Ectodermal cell (in vitro differentiated cells): Measurements from ENCODE around the gene AURKAIP1.
"Not testable (repeated sequence)": the region's sequence is repeated elsewhere in the genome, so short reads cannot be mapped to it uniquely, and the experiment has no call there.

Experiments
- H3K27ac ChIP-seq: 2 replicates; pipeline ENCODE4 v1.7.0; 2013; ENCODE audit warnings: mild to moderate bottlenecking, low read depth, low read length; ENCODE audit not compliant: insufficient read depth, poor library complexity, severe bottlenecking
- H3K27me3 ChIP-seq: 2 replicates; pipeline ENCODE4 v1.7.0; 2013; ENCODE audit warnings: mild to moderate bottlenecking, low read length; ENCODE audit not compliant: insufficient read depth, control insufficient read depth, poor library complexity, severe bottlenecking
- H3K36me3 ChIP-seq: one replicate; pipeline ENCODE4 v1.7.0; 2013; ENCODE audit warnings: low read length; ENCODE audit not compliant: control insufficient read depth, insufficient read depth
- H3K4me1 ChIP-seq: one replicate; pipeline ENCODE4 v1.7.0; 2013; ENCODE audit warnings: low read length; ENCODE audit not compliant: control insufficient read depth, insufficient read depth
- H3K4me3 ChIP-seq: 2 replicates; pipeline ENCODE4 v1.7.0; 2013; ENCODE audit warnings: low read depth, low read length, control low read depth; ENCODE audit not compliant: insufficient read depth
- H3K9me3 ChIP-seq: 2 replicates; pipeline ENCODE4 v1.7.0; 2013; ENCODE audit warnings: mild to moderate bottlenecking, low read length, moderate library complexity; ENCODE audit not compliant: control insufficient read depth
- WGBS, 2 experiments: methylation state at CpG; one replicate each; pipeline ENCODE4 v1.1.7; 2013; ENCODE audit warnings: missing lambda C conversion rate in 2 of 2; 5-methylcytosine and 5-hydroxymethylcytosine counted together

Gene AURKAIP1

GRCh38 chr1:1371746-1372711 lies 3.0 kb downstream of the AURKAIP1 start:
- Histone ChIP-seq H3K4me3 (no peak overlapping the region), H3K4me1 (peaks cover 5% of the 10 kb centered on the region)
- 63% methylated on average over 26 of the region's 26 CpGs for WGBS, 2 experiments

GRCh38 chr1:1371364-1371745 lies 3.7 kb downstream of the AURKAIP1 start:
- no peak overlapping the region for H3K27ac ChIP-seq
- H3K4me3 ChIP-seq = no peak overlapping the region
- H3K36me3 ChIP-seq = peaks cover 4% of the 10 kb centered on the region
- H3K27me3 ChIP-seq = no peaks in the 10 kb centered on the region
- 95 to 96% methylated on average over 12 of the region's 12 CpGs for WGBS, 2 experiments
- peaks cover 5% of the 10 kb centered on the region for H3K4me1 ChIP-seq
- peaks cover 1% of the 10 kb centered on the region for H3K9me3 ChIP-seq

More at GRCh38 chr1:1371746-1372711, 3.0 kb downstream of the AURKAIP1 start:
- no peaks in the 10 kb centered on the region for H3K27me3 ChIP-seq
- no peak overlapping the region for H3K27ac ChIP-seq
- H3K36me3 ChIP-seq = peaks cover 4% of the 10 kb centered on the region
- H3K9me3 ChIP-seq = no peaks in the 10 kb centered on the region

- Histone ChIP-seq H3K27ac (no peak overlapping the region), H3K36me3 (peaks cover 4% of the 10 kb centered on the region), H3K9me3 (peaks cover 6% of the 10 kb centered on the region), H3K4me3 (no peak overlapping the region), H3K27me3 (no peaks in the 10 kb centered on the region), H3K4me1 (peaks cover 5% of the 10 kb centered on the region)
- WGBS, 2 experiments = 95 to 96% methylated on average over 16 of the region's 16 CpGs
Measured at GRCh38 chr1:1370771-1371300, 4.2 kb downstream of the AURKAIP1 start.

- H3K27me3 ChIP-seq = not testable (repeated sequence)
Measured at GRCh38 chr1:1370094-1370493, 4.9 kb downstream of the AURKAIP1 start.

DNA sequence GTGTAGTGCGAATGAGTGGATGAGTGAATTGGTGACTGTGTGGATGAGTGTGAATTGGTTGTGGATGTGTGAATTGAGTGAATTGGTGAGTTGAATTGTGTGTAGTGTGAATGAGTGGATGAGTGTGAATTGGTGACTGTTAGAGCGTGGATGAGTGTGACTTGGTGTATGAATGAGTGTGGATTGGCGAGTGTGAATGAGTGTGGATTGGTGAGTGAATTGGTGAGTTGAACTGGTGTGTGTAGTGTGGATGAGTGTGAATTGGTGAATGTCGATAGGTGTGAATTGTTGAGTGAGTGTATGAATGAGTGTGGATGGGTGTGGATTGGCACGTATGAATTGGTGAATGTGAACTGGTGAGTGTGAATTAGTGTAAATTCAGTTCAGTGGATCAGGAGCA lies 7.7 kb downstream of the AURKAIP1 start:
- H3K4me3 ChIP-seq = no peak overlapping the region
- H3K9me3 ChIP-seq = peaks cover 6% of the 10 kb centered on the region
- 94% methylated on average over 5 of the region's 5 CpGs for WGBS, 2 experiments
- H3K36me3 ChIP-seq = no peaks in the 10 kb centered on the region
- no peaks in the 10 kb centered on the region for H3K4me1 ChIP-seq
- no peaks in the 10 kb centered on the region for H3K27me3 ChIP-seq
- H3K27ac ChIP-seq = no peak overlapping the region

More at GRCh38 chr1:1370094-1370493, 4.9 kb downstream of the AURKAIP1 start:
- H3K4me3 ChIP-seq, H3K9me3 ChIP-seq, H3K36me3 ChIP-seq, H3K4me1 ChIP-seq, H3K27ac ChIP-seq: not testable (repeated sequence)
- 93 to 96% methylated on average over 14 of the region's 14 CpGs for WGBS, 2 experiments

DNA sequence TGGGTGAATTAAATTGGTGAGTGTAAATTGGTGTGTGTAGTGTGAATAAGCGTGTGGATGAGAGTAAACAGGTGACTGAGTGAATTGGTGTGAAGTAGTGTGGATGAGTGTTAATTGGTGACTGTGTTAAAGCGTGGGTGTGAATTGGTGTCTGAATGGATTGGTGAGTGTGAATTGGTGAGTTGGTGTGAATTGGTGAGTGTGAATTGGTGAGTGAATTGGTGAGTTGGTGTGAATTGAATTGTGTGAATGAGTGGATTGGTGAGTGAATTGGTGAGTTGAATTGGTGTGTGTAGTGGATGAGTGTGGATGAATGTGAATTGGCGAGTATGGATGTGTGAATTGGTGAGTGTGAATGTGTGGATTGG lies 8.3 kb downstream of the AURKAIP1 start:
- Histone ChIP-seq H3K4me1 (peaks cover 6% of the 10 kb centered on the region), H3K27me3 (no peaks in the 10 kb centered on the region), H3K27ac (no peak overlapping the region), H3K36me3 (no peaks in the 10 kb centered on the region), H3K4me3 (no peak overlapping the region), H3K9me3 (peaks cover 6% of the 10 kb centered on the region)
- 94 to 95% methylated on average over 3 of the region's 3 CpGs for WGBS, 2 experiments

DNA sequence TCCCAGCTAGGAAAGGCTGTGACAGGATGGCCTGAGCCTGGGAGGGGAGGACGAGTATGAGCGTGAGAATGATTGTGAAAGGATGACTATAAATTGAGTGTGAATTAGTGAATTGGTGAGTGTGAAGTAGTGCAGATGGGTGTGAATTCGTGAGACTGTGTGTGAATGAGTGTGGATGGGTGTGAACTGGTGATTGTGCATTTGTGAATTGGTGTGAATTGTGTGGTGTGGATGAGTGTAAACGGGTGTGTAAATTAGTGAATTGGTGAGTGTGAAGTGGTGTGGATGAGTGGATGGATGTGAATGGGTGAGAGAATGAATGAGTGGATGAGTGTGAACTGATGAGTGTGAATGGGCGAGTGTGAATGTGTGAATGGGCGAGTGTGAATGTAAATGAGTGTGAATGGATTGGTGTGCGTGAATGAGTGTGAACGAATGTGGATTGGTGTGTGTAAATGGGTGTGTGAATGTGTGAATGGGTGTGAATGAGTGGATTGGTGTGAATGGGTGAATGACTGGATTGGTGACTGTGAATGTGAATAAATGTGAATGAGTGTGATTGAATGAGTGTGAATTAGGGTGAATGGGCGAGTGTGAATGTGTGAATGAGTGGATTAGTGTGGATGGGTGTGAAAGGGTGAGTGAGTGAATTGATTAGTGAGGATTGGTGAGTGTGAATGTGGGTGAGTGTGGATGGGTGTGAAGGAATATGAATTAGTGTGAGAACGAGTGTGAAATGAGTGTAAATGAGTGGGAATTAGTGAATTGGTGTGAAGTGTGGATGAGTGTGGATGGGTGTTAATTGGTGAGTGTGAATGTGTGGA lies 8.9 kb downstream of the AURKAIP1 start:
- Histone ChIP-seq H3K27ac (no peak overlapping the region), H3K27me3 (no peaks in the 10 kb centered on the region), H3K36me3 (no peaks in the 10 kb centered on the region), H3K4me3 (no peak overlapping the region), H3K4me1 (peaks cover 12% of the 10 kb centered on the region), H3K9me3 (peaks cover 6% of the 10 kb centered on the region)
- 81 to 82% methylated on average over 10 of the region's 10 CpGs for WGBS, 2 experiments

GRCh38 chr1:1364266-1364665 lies 10.7 kb downstream of the AURKAIP1 start:
- WGBS, 2 experiments = 83 to 86% methylated on average over 14 of the region's 14 CpGs
- Histone ChIP-seq H3K36me3 (no peaks in the 10 kb centered on the region), H3K27ac (no peak overlapping the region), H3K9me3 (peaks cover 6% of the 10 kb centered on the region), H3K27me3 (no peaks in the 10 kb centered on the region), H3K4me1 (peaks cover 29% of the 10 kb centered on the region), H3K4me3 (no peak overlapping the region)

- Histone ChIP-seq H3K4me3 (no peak overlapping the region), H3K27ac (no peak overlapping the region), H3K36me3 (no peaks in the 10 kb centered on the region), H3K4me1 (peaks cover 43% of the 10 kb centered on the region), H3K9me3 (peaks cover 6% of the 10 kb centered on the region), H3K27me3 (no peaks in the 10 kb centered on the region)
- 42 to 45% methylated on average over 13 of the region's 13 CpGs for WGBS, 2 experiments
Measured at GRCh38 chr1:1361982-1362423, 13.0 kb downstream of the AURKAIP1 start.
